CD4-positive, CD25-positive, alpha-beta regulatory T cell (primary cell): ENCODE data around the gene ZNF521. TPM values are rescaled to one million over a fixed set of nuclear protein-coding genes. Genes with fewer than 3 reads are reported as not detected.

Source experiments
- ATAC-seq, 2 donors: fragments of 150-1000 bp; cut with Tn5 transposase; one replicate each; pipeline ENCODE4 v1.10.0; 2021; ENCODE audit warnings: low read depth in 2 of 2, moderate number of reproducible peaks in 2 of 2, moderate library complexity in 1 of 2
- DNase-seq, 3 donors: peaks; one replicate each; pipeline versions ENCODE4 v3.0.0 to v3.0.0-alpha.2; 2012 to 2022; ENCODE audit warnings: mixed read lengths in 1 of 3
- H3K27ac ChIP-seq: one replicate; pipeline ENCODE4 v1.7.0; 2013; ENCODE audit warnings: mild to moderate bottlenecking, low read length; ENCODE audit not compliant: insufficient read depth, poor library complexity, severe bottlenecking
- H3K27me3 ChIP-seq: one replicate; pipeline ENCODE4 v1.7.0; 2013; ENCODE audit warnings: low read length; ENCODE audit not compliant: control insufficient read depth, insufficient read depth
- H3K36me3 ChIP-seq: one replicate; pipeline ENCODE4 v1.7.0; 2013; ENCODE audit warnings: mild to moderate bottlenecking, low read length, moderate library complexity; ENCODE audit not compliant: control insufficient read depth, insufficient read depth
- H3K4me1 ChIP-seq: 2 replicates; pipeline ENCODE4 v1.7.0; 2013; ENCODE audit warnings: mild to moderate bottlenecking, low read length; ENCODE audit not compliant: insufficient read depth, control insufficient read depth, poor library complexity, severe bottlenecking
- H3K4me3 ChIP-seq: one replicate; pipeline ENCODE4 v1.7.0; 2013; ENCODE audit warnings: low read depth, mild to moderate bottlenecking, low read length, moderate library complexity
- H3K9me3 ChIP-seq, 2 experiments: 1 replicate in 1 of 2; 2 replicates in 1 of 2; pipeline ENCODE4 v1.7.0; 2013; ENCODE audit warnings: low read length in 2 of 2, mild to moderate bottlenecking in 1 of 2, moderate library complexity in 1 of 2; ENCODE audit not compliant: control insufficient read depth in 2 of 2
- H3K27ac Mint-ChIP-seq, 3 donors: one replicate each; pipeline ENCODE4 v1.8.0; 2020 to 2022; ENCODE audit warnings: mild to moderate bottlenecking in 3 of 3, mixed read lengths in 3 of 3, moderate library complexity in 2 of 3
- H3K27me3 Mint-ChIP-seq: one replicate; pipeline ENCODE4 v1.8.0; 2022; ENCODE audit warnings: mild to moderate bottlenecking, mixed read lengths
- H3K36me3 Mint-ChIP-seq: one replicate; pipeline ENCODE4 v1.8.0; 2020; ENCODE audit warnings: mixed read lengths
- H3K4me1 Mint-ChIP-seq, 4 donors: one replicate each; pipeline ENCODE4 v1.8.0; 2020 to 2022; ENCODE audit warnings: mixed read lengths in 4 of 4, mild to moderate bottlenecking in 1 of 4
- H3K4me3 Mint-ChIP-seq, 4 donors: one replicate each; pipeline ENCODE4 v1.8.0; 2020 to 2022; ENCODE audit warnings: mild to moderate bottlenecking in 4 of 4, mixed read lengths in 4 of 4, moderate library complexity in 3 of 4
- H3K9me3 Mint-ChIP-seq, 7 donors: one replicate each; pipeline ENCODE4 v1.8.0; 2020 to 2022; ENCODE audit warnings: mixed read lengths in 7 of 7, mild to moderate bottlenecking in 3 of 7, moderate library complexity in 2 of 7
- polyA plus RNA-seq, 4 donors: library from polyadenylated mRNA; unstranded; fragments of 300-500 nt; fragmentation: Illumina TruSeq; gene quantifications; one replicate each; pipeline ENCODE4 v1.2.3, GENCODE V29; 2021
- total RNA-seq: library from RNA; stranded (reverse); gene quantifications from one replicate; pipeline ENCODE4 v1.2.3, GENCODE V29; 2022

The ZNF521 gene
- total and polyA plus RNA-seq, 5 donors from 2014 or later: 1.8 TPM; not detected in 4

DNA sequence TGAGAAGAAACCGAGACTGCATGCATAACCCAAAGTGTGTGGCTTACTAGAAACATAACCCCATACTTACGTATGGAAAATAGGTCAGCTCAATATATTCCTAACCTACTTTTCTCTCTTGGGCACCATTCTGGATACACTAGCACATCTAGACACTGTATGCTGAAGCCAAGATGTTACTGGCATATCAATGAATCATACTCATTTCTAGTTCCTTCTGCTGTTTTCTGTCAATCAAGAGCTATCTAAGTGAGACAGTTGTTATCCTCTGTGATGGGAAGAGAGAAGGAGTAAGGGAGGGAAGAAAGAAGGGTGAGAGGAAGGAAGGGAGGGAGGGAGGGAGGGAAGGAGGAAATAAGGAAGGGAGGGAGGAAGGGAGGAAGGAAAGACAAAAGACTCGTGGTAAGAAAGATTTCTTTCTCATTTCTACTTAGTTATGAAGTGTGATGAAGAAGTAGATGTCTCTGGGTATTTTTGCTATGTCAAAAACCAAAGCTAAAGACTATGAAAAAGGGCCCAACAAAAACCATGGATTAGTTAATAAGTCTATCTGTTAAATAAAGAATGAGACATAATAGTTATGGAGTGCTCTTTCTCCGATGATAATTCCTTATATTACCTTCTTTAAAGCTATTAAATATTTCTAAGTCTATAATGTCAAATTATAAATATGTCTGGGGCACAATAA is 248.4 kb downstream of the ZNF521 start:
- ATAC-seq: no peak

DNA sequence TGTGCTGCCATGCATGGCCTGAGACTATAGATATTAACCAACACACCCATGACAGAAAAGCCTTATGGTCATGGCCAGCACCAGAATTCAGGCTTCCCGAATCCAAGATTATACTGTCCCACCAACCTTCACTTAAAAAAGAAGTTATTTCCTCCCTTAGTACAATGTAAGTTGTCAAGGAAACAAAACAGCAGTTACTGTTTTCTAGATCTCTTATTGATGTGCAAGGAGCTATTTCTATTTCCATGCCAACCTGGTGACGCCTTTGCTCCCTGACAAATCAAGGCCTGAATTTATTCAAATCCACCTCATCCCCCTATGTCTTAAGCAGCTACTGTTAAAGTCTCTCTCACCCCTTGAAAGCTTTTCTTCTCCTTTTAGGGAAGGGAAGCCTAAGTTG is 249.3 kb downstream of the ZNF521 start:
- no peaks in the 10 kb centered on the region for H3K9me3 Mint-ChIP-seq
- no peak for DNase-seq
- no peak overlapping the region for H3K4me3 Mint-ChIP-seq
- H3K36me3 ChIP-seq: no peaks in the 10 kb centered on the region
- no peak overlapping the region for H3K4me3 ChIP-seq
- H3K9me3 ChIP-seq: no peaks in the 10 kb centered on the region
- no peaks in the 10 kb centered on the region for H3K4me1 ChIP-seq
- no peak overlapping the region for H3K27ac ChIP-seq
- no peaks in the 10 kb centered on the region for H3K27me3 ChIP-seq
- H3K4me1 Mint-ChIP-seq: no peaks in the 10 kb centered on the region
- H3K36me3 Mint-ChIP-seq: no peaks in the 10 kb centered on the region
- no peaks in the 10 kb centered on the region for H3K27me3 Mint-ChIP-seq
- no peak for ATAC-seq
- no peak overlapping the region for H3K27ac Mint-ChIP-seq

More for the DNA sequence above, 248.4 kb downstream of the ZNF521 start:
- Mint-ChIP-seq H3K4me1 (no peaks in the 10 kb centered on the region), H3K27ac (no peak overlapping the region), H3K9me3 (no peaks in the 10 kb centered on the region), H3K4me3 (no peak overlapping the region), H3K27me3 (no peaks in the 10 kb centered on the region), H3K36me3 (no peaks in the 10 kb centered on the region)
- DNase-seq: no peak
- Histone ChIP-seq H3K4me3 (no peak overlapping the region), H3K36me3 (no peaks in the 10 kb centered on the region), H3K27me3 (no peaks in the 10 kb centered on the region), H3K9me3 (no peaks in the 10 kb centered on the region), H3K4me1 (no peaks in the 10 kb centered on the region), H3K27ac (no peak overlapping the region)

- no peak for ATAC-seq
- no peaks in the 10 kb centered on the region for H3K9me3 Mint-ChIP-seq
- Histone ChIP-seq H3K27ac (no peak overlapping the region), H3K4me1 (no peaks in the 10 kb centered on the region), H3K36me3 (no peaks in the 10 kb centered on the region), H3K9me3 (no peaks in the 10 kb centered on the region), H3K4me3 (no peak overlapping the region), H3K27me3 (no peaks in the 10 kb centered on the region)
- DNase-seq: no peak
- no peak overlapping the region for H3K27ac Mint-ChIP-seq
- no peaks in the 10 kb centered on the region for H3K36me3 Mint-ChIP-seq
- no peak overlapping the region for H3K4me3 Mint-ChIP-seq
- no peaks in the 10 kb centered on the region for H3K4me1 Mint-ChIP-seq
- H3K27me3 Mint-ChIP-seq: no peaks in the 10 kb centered on the region
Observed at GRCh38 chr18:25100418-25100817, 251.5 kb downstream of the ZNF521 start.

DNA sequence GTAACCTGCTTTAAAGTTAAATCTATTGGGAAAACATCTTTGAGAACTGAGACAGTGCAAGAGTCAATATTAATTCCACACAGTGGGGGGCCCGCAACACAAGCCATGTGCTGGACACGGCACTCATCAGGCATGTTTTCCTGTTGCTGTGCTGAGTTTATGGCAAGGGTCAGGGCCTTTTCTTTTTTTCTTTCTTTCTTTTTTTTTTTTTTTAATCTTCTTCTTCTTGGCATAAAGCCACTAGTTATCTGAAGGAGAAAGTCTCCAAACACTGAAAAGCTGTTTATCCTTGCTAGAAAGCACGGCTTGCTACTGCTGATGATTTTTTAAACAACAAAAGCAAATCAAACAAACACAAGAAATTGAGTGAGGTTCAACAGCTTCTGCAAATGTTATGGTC is 252.1 kb downstream of the ZNF521 start:
- ATAC-seq (no peak), DNase-seq (no peak)
- Mint-ChIP-seq H3K36me3 (no peaks in the 10 kb centered on the region), H3K27me3 (no peaks in the 10 kb centered on the region), H3K27ac (no peak overlapping the region), H3K9me3 (no peaks in the 10 kb centered on the region), H3K4me3 (no peak overlapping the region), H3K4me1 (no peaks in the 10 kb centered on the region)
- no peaks in the 10 kb centered on the region for H3K4me1 ChIP-seq
- no peak overlapping the region for H3K27ac ChIP-seq
- no peak overlapping the region for H3K4me3 ChIP-seq
- no peaks in the 10 kb centered on the region for H3K27me3 ChIP-seq
- no peaks in the 10 kb centered on the region for H3K36me3 ChIP-seq
- H3K9me3 ChIP-seq: no peaks in the 10 kb centered on the region

- DNase-seq (no peak), ATAC-seq (no peak)
- Mint-ChIP-seq H3K27ac (no peak overlapping the region), H3K4me1 (no peaks in the 10 kb centered on the region), H3K36me3 (no peaks in the 10 kb centered on the region), H3K27me3 (no peaks in the 10 kb centered on the region), H3K4me3 (no peak overlapping the region), H3K9me3 (no peaks in the 10 kb centered on the region)
- Histone ChIP-seq H3K4me3 (no peak overlapping the region), H3K9me3 (no peaks in the 10 kb centered on the region), H3K4me1 (no peaks in the 10 kb centered on the region), H3K27me3 (no peaks in the 10 kb centered on the region), H3K27ac (no peak overlapping the region), H3K36me3 (no peaks in the 10 kb centered on the region)
Observed at GRCh38 chr18:25097569-25098056, 254.4 kb downstream of the ZNF521 start.

DNA sequence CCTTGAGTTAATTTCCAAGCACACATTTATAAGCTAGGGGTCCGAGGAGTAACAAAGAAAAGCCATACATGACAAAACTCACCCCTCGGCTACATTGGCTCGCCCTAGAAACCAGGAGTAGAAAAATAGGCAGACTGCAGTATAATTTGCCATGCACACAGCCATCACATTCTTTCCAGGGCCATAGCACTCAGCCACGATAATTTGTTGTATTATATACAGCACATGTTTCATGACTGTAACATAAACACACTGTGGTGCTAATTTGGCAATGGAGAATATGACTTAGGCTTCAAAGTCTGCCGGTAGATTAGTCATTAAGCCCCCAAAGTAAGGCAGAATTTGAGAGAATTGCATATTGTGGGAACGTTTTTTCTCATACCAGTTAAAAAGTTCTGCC is 254.9 kb downstream of the ZNF521 start:
- no peak for ATAC-seq

DNA sequence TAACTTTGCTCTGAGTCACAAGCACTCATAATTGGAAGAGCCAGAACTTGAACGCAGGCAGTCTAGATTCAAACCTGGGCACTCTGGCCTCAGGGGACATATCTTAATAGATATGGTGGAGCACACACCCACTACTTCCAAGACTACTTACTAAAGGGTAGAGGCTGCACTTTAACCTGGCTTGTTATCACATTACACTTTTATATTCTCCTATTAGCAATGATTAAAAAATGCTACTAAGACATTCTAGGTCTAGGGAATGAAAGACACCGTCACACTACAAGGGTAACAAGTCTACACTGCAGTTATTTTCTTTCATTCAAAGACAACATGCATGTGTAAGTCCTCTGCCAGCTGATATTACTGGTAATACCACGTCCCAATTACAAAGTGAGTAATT is 258.8 kb downstream of the ZNF521 start:
- Mint-ChIP-seq H3K36me3 (no peaks in the 10 kb centered on the region), H3K4me3 (no peak overlapping the region), H3K9me3 (no peaks in the 10 kb centered on the region), H3K27ac (no peak overlapping the region), H3K4me1 (no peaks in the 10 kb centered on the region), H3K27me3 (no peaks in the 10 kb centered on the region)
- no peak for DNase-seq
- Histone ChIP-seq H3K4me1 (no peaks in the 10 kb centered on the region), H3K27me3 (no peaks in the 10 kb centered on the region), H3K9me3 (no peaks in the 10 kb centered on the region), H3K27ac (no peak overlapping the region), H3K36me3 (no peaks in the 10 kb centered on the region), H3K4me3 (no peak overlapping the region)
- no peak for ATAC-seq

More for the DNA sequence above, 254.9 kb downstream of the ZNF521 start:
- DNase-seq: no peak
- Mint-ChIP-seq H3K9me3 (no peaks in the 10 kb centered on the region), H3K4me1 (no peaks in the 10 kb centered on the region), H3K27me3 (no peaks in the 10 kb centered on the region), H3K27ac (no peak overlapping the region), H3K4me3 (no peak overlapping the region), H3K36me3 (no peaks in the 10 kb centered on the region)
- Histone ChIP-seq H3K27me3 (no peaks in the 10 kb centered on the region), H3K4me3 (no peak overlapping the region), H3K4me1 (no peaks in the 10 kb centered on the region), H3K9me3 (no peaks in the 10 kb centered on the region), H3K27ac (no peak overlapping the region), H3K36me3 (no peaks in the 10 kb centered on the region)

- H3K27ac Mint-ChIP-seq: no peak overlapping the region
- Histone ChIP-seq H3K4me1 (no peaks in the 10 kb centered on the region), H3K4me3 (no peak overlapping the region), H3K27ac (no peak overlapping the region), H3K9me3 (no peaks in the 10 kb centered on the region), H3K27me3 (no peaks in the 10 kb centered on the region), H3K36me3 (no peaks in the 10 kb centered on the region)
- no peaks in the 10 kb centered on the region for H3K4me1 Mint-ChIP-seq
- no peak overlapping the region for H3K4me3 Mint-ChIP-seq
- DNase-seq: no peak
- no peaks in the 10 kb centered on the region for H3K27me3 Mint-ChIP-seq
- peaks cover 0 to 2% (median 0%) of the 10 kb centered on the region in 7 donors for H3K9me3 Mint-ChIP-seq
- no peaks in the 10 kb centered on the region for H3K36me3 Mint-ChIP-seq
- no peak for ATAC-seq
Observed at GRCh38 chr18:25089470-25089869, 262.5 kb downstream of the ZNF521 start.
